DOHH2 (cell line): ENCODE data around the gene VILL.
A peak's percentile ranks its signal among the peaks of the same experiment; 100 is the strongest.

Experiments
- H3F3A ChIP-seq: fragments of 200-600 bp; sonication (generic), shearing (Covaris generic); 2 replicates; pipeline ENCODE4 v1.6.0; 2016; ENCODE audit warnings: antibody characterized with exemption, mild to moderate bottlenecking; ENCODE audit not compliant: control insufficient read depth, insufficient read depth
- H3K27ac ChIP-seq: fragments of 200-600 bp; sonication (generic); 2 replicates; pipeline ENCODE4 v1.5.1; 2014; ENCODE audit warnings: low read depth, mild to moderate bottlenecking, low read length, moderate library complexity
- H3K27me3 ChIP-seq: fragments of 200-600 bp; sonication (generic); 2 replicates; pipeline ENCODE4 v1.6.1; 2014; ENCODE audit warnings: mild to moderate bottlenecking, low read length, mixed read lengths; ENCODE audit not compliant: control insufficient read depth
- H3K36me3 ChIP-seq: fragments of 200-600 bp; sonication (generic); 2 replicates; pipeline ENCODE4 v1.6.1; 2014; ENCODE audit warnings: mild to moderate bottlenecking, low read length, moderate library complexity, mixed read lengths; ENCODE audit not compliant: control insufficient read depth
- H3K4me1 ChIP-seq: fragments of 200-600 bp; sonication (generic); 2 replicates; pipeline ENCODE4 v1.6.1; 2014; ENCODE audit warnings: mild to moderate bottlenecking, low read length, mixed read lengths; ENCODE audit not compliant: control insufficient read depth
- H3K4me2 ChIP-seq: fragments of 200-600 bp; sonication (generic); 2 replicates; pipeline ENCODE4 v1.6.0; 2014; ENCODE audit warnings: mild to moderate bottlenecking, low read length, moderate library complexity
- H3K4me3 ChIP-seq: fragments of 200-600 bp; sonication (generic); 2 replicates; pipeline ENCODE4 v1.5.1; 2014; ENCODE audit warnings: mild to moderate bottlenecking, low read length, mixed read lengths
- H3K79me2 ChIP-seq: fragments of 200-600 bp; sonication (generic); 2 replicates; pipeline ENCODE4 v1.6.1; 2014; ENCODE audit warnings: mild to moderate bottlenecking, low read length, mixed read lengths; ENCODE audit not compliant: control insufficient read depth
- H3K9me2 ChIP-seq: fragments of 200-600 bp; sonication (generic); replicated peaks from 2 replicates; pipeline ENCODE4 v1.6.1; 2014; ENCODE audit warnings: mild to moderate bottlenecking, low read length, mixed read lengths; ENCODE audit not compliant: control insufficient read depth
- H3K9me3 ChIP-seq: fragments of 200-600 bp; sonication (generic); 2 replicates; pipeline ENCODE4 v1.6.1; 2014; ENCODE audit warnings: antibody characterized with exemption, low read length, mixed read lengths; ENCODE audit not compliant: control insufficient read depth, insufficient read depth
- H4K20me1 ChIP-seq: fragments of 200-600 bp; sonication (generic); 2 replicates; pipeline ENCODE4 v1.6.0; 2014; ENCODE audit warnings: low read depth, mild to moderate bottlenecking, antibody characterized with exemption, low read length, moderate library complexity; ENCODE audit not compliant: control insufficient read depth, insufficient read depth
- EZH2phosphoT487 ChIP-seq: fragments of 200-600 bp; sonication (generic); IDR thresholded peaks from 2 replicates; pipeline ENCODE4 v1.6.1; 2017; ENCODE audit warnings: borderline replicate concordance, mild to moderate bottlenecking, antibody characterized with exemption, low read length, moderate library complexity, mixed read lengths
- TF ChIP-seq, protein P1 (sequence below): fragments of 200-600 bp; sonication (generic); IDR thresholded peaks from one replicate; pipeline ENCODE4 v1.5.1; 2014; ENCODE audit warnings: antibody characterized with exemption, mild to moderate bottlenecking, low read depth, low read length; ENCODE audit not compliant: poor library complexity, severe bottlenecking

VILL gene

GRCh38 chr3:37973246-37974054, 17.1 kb upstream of the VILL start:
- H3F3A ChIP-seq, result no peaks in the 10 kb centered on the region
- H3K4me2 ChIP-seq, result no peak overlapping the region
- H3K9me3 ChIP-seq, result no peaks in the 10 kb centered on the region
- H3K4me1 ChIP-seq, result no peaks in the 10 kb centered on the region
- no peak for TF ChIP-seq EZH2phosphoT487
- TF ChIP-seq, protein P1, sequence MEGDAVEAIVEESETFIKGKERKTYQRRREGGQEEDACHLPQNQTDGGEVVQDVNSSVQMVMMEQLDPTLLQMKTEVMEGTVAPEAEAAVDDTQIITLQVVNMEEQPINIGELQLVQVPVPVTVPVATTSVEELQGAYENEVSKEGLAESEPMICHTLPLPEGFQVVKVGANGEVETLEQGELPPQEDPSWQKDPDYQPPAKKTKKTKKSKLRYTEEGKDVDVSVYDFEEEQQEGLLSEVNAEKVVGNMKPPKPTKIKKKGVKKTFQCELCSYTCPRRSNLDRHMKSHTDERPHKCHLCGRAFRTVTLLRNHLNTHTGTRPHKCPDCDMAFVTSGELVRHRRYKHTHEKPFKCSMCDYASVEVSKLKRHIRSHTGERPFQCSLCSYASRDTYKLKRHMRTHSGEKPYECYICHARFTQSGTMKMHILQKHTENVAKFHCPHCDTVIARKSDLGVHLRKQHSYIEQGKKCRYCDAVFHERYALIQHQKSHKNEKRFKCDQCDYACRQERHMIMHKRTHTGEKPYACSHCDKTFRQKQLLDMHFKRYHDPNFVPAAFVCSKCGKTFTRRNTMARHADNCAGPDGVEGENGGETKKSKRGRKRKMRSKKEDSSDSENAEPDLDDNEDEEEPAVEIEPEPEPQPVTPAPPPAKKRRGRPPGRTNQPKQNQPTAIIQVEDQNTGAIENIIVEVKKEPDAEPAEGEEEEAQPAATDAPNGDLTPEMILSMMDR, result no peak
- no peak overlapping the region for H3K4me3 ChIP-seq
- no peaks in the 10 kb centered on the region for H3K27me3 ChIP-seq
- no peaks in the 10 kb centered on the region for H3K36me3 ChIP-seq
- no peak overlapping the region for H3K27ac ChIP-seq
- no peaks in the 10 kb centered on the region for H4K20me1 ChIP-seq
- no peaks in the 10 kb centered on the region for H3K9me2 ChIP-seq
- no peaks in the 10 kb centered on the region for H3K79me2 ChIP-seq

DNA sequence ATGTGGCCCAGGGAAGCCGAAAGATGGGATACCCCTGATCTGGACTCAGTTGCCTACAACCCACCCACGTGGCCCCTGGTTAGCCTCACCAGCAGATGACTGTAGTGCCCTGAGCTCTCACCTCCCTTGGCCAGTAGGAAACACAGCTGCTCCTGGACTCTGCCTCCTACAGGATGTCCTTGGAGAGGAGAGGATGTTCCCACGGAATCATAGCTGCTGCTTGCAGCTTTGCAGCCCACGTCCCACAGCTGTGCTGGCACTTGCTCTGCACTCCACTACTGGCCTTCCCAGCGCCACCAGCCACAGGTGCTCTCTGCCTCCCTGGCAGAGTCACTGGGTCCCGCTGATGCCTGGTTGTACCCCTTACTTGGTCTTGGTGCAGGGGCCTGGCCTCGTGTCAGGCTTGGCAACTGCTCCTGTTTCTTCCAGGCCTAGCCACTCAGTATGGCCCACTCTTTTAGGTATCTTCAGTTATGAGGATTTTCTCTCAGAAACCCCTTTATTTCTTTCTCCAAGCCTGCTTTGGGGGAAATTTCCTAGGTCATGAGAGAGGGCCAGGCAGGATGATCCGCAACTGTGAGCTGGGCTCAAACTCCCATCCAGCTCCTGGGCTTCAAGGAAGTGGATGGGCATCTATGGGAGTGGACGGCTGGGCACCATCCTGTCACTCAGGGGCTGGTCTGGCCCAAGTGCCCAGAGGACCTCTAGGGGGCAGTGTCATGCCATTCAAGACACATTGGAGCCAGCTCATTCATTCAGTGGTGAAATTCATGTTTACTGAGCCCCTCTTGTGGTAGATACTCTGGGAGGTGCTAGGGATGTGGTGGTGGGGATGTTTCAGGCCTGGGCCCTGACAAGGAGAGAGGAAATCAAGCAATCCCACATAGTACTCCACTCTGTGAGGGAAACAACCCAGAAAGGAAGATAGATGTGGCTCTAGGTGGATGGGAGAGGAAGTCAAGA, 16.2 kb upstream of the VILL start:
- no peaks in the 10 kb centered on the region for H3K79me2 ChIP-seq
- no peaks in the 10 kb centered on the region for H3K27me3 ChIP-seq
- H3K4me2 ChIP-seq, result no peak overlapping the region
- H3K27ac ChIP-seq, result no peak overlapping the region
- no peak overlapping the region for H3K4me3 ChIP-seq
- no peaks in the 10 kb centered on the region for H4K20me1 ChIP-seq
- no peaks in the 10 kb centered on the region for H3K36me3 ChIP-seq
- H3K9me2 ChIP-seq, result no peaks in the 10 kb centered on the region
- no peak for TF ChIP-seq EZH2phosphoT487
- TF ChIP-seq, protein P1, result peak; percentile 92
- H3K9me3 ChIP-seq, result no peaks in the 10 kb centered on the region
- H3K4me1 ChIP-seq, result no peaks in the 10 kb centered on the region
- H3F3A ChIP-seq, result no peaks in the 10 kb centered on the region

DNA sequence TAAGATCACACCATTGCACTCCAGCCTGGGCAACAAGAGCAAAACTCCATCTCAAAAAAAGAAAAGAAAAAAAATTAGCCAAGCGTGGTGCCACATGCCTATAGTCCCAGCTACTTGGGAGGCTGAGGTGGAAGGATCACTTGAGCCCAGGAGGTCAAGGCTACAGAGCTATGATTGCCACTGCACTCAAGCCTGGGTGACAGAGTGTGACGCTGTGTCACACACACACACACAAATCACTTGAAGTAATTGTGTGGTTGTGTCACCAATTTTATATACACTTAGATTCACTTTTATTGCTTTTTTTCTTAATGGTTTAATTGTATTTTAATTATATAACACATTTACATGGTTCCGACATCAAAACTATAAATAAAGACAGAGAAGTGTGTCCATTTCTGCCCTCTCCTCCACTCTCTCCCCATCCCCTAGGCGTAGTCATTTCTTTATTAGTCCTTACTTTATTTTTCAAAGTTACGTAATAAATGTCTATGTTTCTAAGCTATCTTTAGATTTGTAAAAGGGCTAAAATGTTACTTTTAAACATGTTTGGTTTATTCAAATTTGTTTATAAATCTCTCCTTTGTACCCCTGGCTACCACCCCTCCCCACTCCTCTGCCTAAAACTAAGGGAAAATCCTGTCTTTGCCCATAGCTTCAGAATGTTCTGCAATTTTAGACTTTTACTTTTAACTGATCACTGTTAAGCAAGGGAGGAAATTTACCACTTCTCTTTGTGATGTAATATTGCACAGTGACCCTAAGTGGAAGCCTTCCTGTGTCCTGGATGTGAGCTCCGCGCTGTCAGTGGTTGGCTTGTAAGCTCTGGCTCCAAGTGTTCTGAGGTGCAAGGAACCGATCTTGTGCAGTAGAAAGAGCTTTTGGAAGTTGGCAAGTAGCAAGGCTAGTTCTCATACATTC, 10.8 kb upstream of the VILL start:
- Histone ChIP-seq H3F3A (no peaks in the 10 kb centered on the region), H3K79me2 (no peaks in the 10 kb centered on the region), H3K9me3 (no peaks in the 10 kb centered on the region), H4K20me1 (no peaks in the 10 kb centered on the region), H3K36me3 (no peaks in the 10 kb centered on the region), H3K4me2 (no peak overlapping the region), H3K4me3 (no peak overlapping the region), H3K27me3 (peaks cover 9% of the 10 kb centered on the region), H3K27ac (no peak overlapping the region), H3K4me1 (no peaks in the 10 kb centered on the region), H3K9me2 (no peaks in the 10 kb centered on the region)
- TF ChIP-seq EZH2phosphoT487, result no peak
- TF ChIP-seq, protein P1, result no peak
